GM23338 (cell line): Measurements from ENCODE around the gene NANS. TPM values are rescaled to one million over a fixed set of nuclear protein-coding genes. Genes with fewer than 3 reads are reported as not detected.

Experiments used
- ATAC-seq: fragments of 200-7000 bp; cut with Tn5 transposase; 3 replicates; pipeline ENCODE4 v1.9.1; 2020
- DNase-seq: peaks from one replicate; pipeline ENCODE4 v3.0.0-alpha.2; 2015; ENCODE audit warnings: low spot score
- H2AFZ ChIP-seq: fragments of 200-600 bp; sonication (generic); 2 replicates; pipeline ENCODE4 v1.8.0; 2016; ENCODE audit warnings: antibody characterized with exemption, mild to moderate bottlenecking, moderate library complexity
- H3F3A ChIP-seq: fragments of 200-600 bp; sonication (generic); replicated peaks from 2 replicates; pipeline ENCODE4 v1.8.0; 2017; ENCODE audit warnings: antibody characterized with exemption, mixed run types, low read depth
- H3K27ac ChIP-seq: fragments of 200-600 bp; sonication (generic); 2 replicates; pipeline ENCODE4 v1.6.1; 2016; ENCODE audit warnings: low read depth
- H3K27me3 ChIP-seq: fragments of 200-600 bp; sonication (generic); 2 replicates; pipeline ENCODE4 v1.8.0; 2016; ENCODE audit warnings: mild to moderate bottlenecking, mixed run types, moderate library complexity; ENCODE audit not compliant: insufficient read depth
- H3K36me3 ChIP-seq: fragments of 200-600 bp; sonication (generic); 2 replicates; pipeline ENCODE4 v1.8.0; 2016; ENCODE audit warnings: mild to moderate bottlenecking; ENCODE audit not compliant: insufficient read depth
- H3K4me1 ChIP-seq: fragments of 200-600 bp; sonication (generic); 2 replicates; pipeline ENCODE4 v1.8.0; 2016; ENCODE audit warnings: mild to moderate bottlenecking, moderate library complexity; ENCODE audit not compliant: insufficient read depth
- H3K4me2 ChIP-seq: fragments of 200-600 bp; sonication (generic); 2 replicates; pipeline ENCODE4 v1.7.1; 2017; ENCODE audit warnings: mixed run types
- H3K4me3 ChIP-seq: fragments of 200-600 bp; sonication (generic); 2 replicates; pipeline ENCODE4 v1.6.1; 2016; ENCODE audit warnings: mixed run types
- H3K79me2 ChIP-seq: fragments of 200-600 bp; sonication (generic); replicated peaks from 2 replicates; pipeline ENCODE4 v1.8.0; 2017; ENCODE audit warnings: mild to moderate bottlenecking; ENCODE audit not compliant: insufficient read depth
- H3K9me2 ChIP-seq: fragments of 200-600 bp; sonication (generic); 2 replicates; pipeline ENCODE4 v1.8.0; 2017; ENCODE audit not compliant: insufficient read depth
- H4K20me1 ChIP-seq: fragments of 200-600 bp; sonication (generic); replicated peaks from 2 replicates; pipeline ENCODE4 v1.8.0; 2017; ENCODE audit warnings: mild to moderate bottlenecking; ENCODE audit not compliant: insufficient read depth
- H3K27ac Mint-ChIP-seq: 2 replicates; pipeline ENCODE4 v1.8.0; 2020; ENCODE audit warnings: inconsistent platforms, mild to moderate bottlenecking, moderate library complexity, mixed read lengths
- H3K27me3 Mint-ChIP-seq: 3 replicates; pipeline ENCODE4 v1.8.0; 2022; ENCODE audit warnings: low read depth, mild to moderate bottlenecking, moderate library complexity, mixed read lengths, inconsistent platforms; ENCODE audit not compliant: insufficient read depth, poor library complexity
- H3K36me3 Mint-ChIP-seq: 3 replicates; pipeline ENCODE4 v1.8.0; 2021; ENCODE audit warnings: low read depth, mild to moderate bottlenecking, inconsistent platforms, moderate library complexity, mixed read lengths
- H3K4me1 Mint-ChIP-seq: 3 replicates; pipeline ENCODE4 v1.8.0; 2020; ENCODE audit warnings: mild to moderate bottlenecking, inconsistent platforms, mixed read lengths
- H3K4me3 Mint-ChIP-seq: 3 replicates; pipeline ENCODE4 v1.8.0; 2021; ENCODE audit warnings: moderate library complexity, mild to moderate bottlenecking, inconsistent platforms, mixed read lengths
- H3K9me3 Mint-ChIP-seq: 3 replicates; pipeline ENCODE4 v1.8.0; 2020; ENCODE audit warnings: moderate library complexity, mild to moderate bottlenecking, inconsistent platforms, mixed read lengths
- CREB1 ChIP-seq: fragments of 250-450 bp; sonication (Bioruptor Pico); IDR thresholded peaks from 2 replicates; pipeline ENCODE4 v1.5.0; 2020; ENCODE audit warnings: low read depth, mild to moderate bottlenecking, moderate library complexity
- EZH2 ChIP-seq: fragments of 200-600 bp; sonication (generic); IDR thresholded peaks from one replicate; pipeline ENCODE4 v1.8.0; 2017; ENCODE audit warnings: antibody characterized with exemption, mild to moderate bottlenecking, low read depth; ENCODE audit not compliant: unreplicated experiment
- EZH2phosphoT487 ChIP-seq: fragments of 200-600 bp; sonication (generic); IDR thresholded peaks from one replicate; pipeline ENCODE4 v1.8.1; 2018; ENCODE audit warnings: antibody characterized with exemption; ENCODE audit not compliant: unreplicated experiment
- JUNB ChIP-seq: IDR thresholded peaks from one replicate; pipeline ENCODE4 v1.6.1; 2016; ENCODE audit warnings: antibody characterized with exemption; ENCODE audit not compliant: unreplicated experiment
- POLR2AphosphoS5 ChIP-seq: IDR thresholded peaks from 2 replicates; pipeline ENCODE4 v1.6.1; 2016; ENCODE audit warnings: antibody characterized with exemption, low read depth
- STAT1 ChIP-seq: IDR thresholded peaks from one replicate; pipeline ENCODE4 v1.6.1; 2016; ENCODE audit warnings: antibody characterized with exemption; ENCODE audit not compliant: unreplicated experiment
- ZNF114 ChIP-seq: fragments of 250-450 bp; sonication (Bioruptor Pico); IDR thresholded peaks from 2 replicates; pipeline ENCODE4 v1.5.0; 2020; ENCODE audit warnings: mild to moderate bottlenecking, moderate library complexity
- ZNF331 ChIP-seq: fragments of 250-450 bp; sonication (Bioruptor Pico); IDR thresholded peaks from 2 replicates; pipeline ENCODE4 v1.5.0; 2020; ENCODE audit warnings: low read depth, mild to moderate bottlenecking, moderate library complexity
- polyA plus RNA-seq: library from polyadenylated mRNA; unstranded; fragments of >200 nt; fragmentation: Nextera tagmentation; extraction: Ambion mirVana; gene quantifications from 2 replicates; pipeline ENCODE4 v1.2.1, GENCODE V29; 2016
- total RNA-seq: library from RNA; depleted of rRNA; stranded (reverse); fragments of >200 nt; shearing (Covaris generic); gene quantifications from 2 replicates; pipeline ENCODE4 v1.2.3, GENCODE V29; 2014
- TF ChIP-seq, protein P1 (sequence below): IDR thresholded peaks from 2 replicates; pipeline ENCODE4 v1.6.1; 2016; ENCODE audit warnings: antibody characterized with exemption
- TF ChIP-seq, protein P2 (sequence below), 2 experiments: fragments of 200-600 bp in 1 of 2; sonication (generic) in 1 of 2; conservative IDR thresholded peaks; 2 replicates each; pipeline versions ENCODE4 v1.5.1 to v1.6.1; 2016 to 2017; ENCODE audit warnings: antibody characterized with exemption in 2 of 2, low read depth in 2 of 2, mild to moderate bottlenecking in 2 of 2, moderate library complexity in 1 of 2
- TF ChIP-seq, protein P3 (sequence below): fragments of 250-450 bp; sonication (Bioruptor Pico); IDR thresholded peaks from 2 replicates; pipeline ENCODE4 v1.5.0; 2020; ENCODE audit warnings: mild to moderate bottlenecking, moderate library complexity
- TF ChIP-seq, protein P4 (sequence below): IDR thresholded peaks from one replicate; pipeline ENCODE4 v1.6.1; 2018; ENCODE audit warnings: antibody characterized with exemption; ENCODE audit not compliant: unreplicated experiment

Gene NANS
- total and polyA plus RNA-seq, 2 experiments from 2014 or later = 67.3 to 77.4 TPM

DNA sequence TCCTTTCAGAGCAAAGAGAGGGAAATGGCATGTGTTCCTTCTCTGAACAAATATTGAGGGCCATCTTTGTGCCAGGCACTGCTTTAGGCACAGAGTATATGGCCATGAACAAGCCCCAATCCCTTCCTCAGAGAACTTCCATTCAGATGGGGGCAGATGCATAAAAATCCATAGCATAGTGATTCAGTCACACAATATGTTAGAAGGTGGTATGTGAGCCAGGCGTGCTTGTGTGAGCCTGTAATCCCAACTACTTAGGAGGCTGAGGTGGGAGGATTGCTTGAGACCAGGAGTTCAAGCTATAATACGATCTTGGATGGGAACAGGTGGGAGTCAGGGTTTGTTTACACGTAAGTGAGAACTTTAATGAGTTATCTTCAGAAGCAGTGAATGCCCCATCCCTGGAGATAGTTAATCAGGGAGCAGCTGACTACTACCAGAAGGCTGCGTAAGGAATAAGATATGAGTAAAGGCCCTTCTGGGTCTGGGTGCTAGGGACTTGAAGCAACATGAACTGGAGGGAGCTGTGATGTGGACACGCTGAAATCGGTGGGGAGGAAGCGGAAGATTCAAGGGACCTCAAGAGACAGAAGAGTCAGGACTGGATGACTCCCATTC, 27.1 kb downstream of the NANS start:
- H3K4me3 ChIP-seq = no peak overlapping the region
- no peaks in the 10 kb centered on the region for H3K9me2 ChIP-seq
- no peak overlapping the region for H3K4me2 ChIP-seq
- H3F3A ChIP-seq = 0 out of 2 replicates have a peak, but pooled peaks cover 9% of the 10 kb centered on the region
- peaks cover 14% of the 10 kb centered on the region for H3K36me3 ChIP-seq
- H3K4me1 ChIP-seq = peaks cover 18% of the 10 kb centered on the region
- TF ChIP-seq EZH2phosphoT487 (no peak), POLR2AphosphoS5 (no peak), ZNF331 (CRISPR knock-in tag) (no peak), ZNF114 (CRISPR knock-in tag) (no peak), CREB1 (CRISPR knock-in tag) (no peak), JUNB (no peak), EZH2 (no peak), STAT1 (no peak)
- TF ChIP-seq, protein P1, sequence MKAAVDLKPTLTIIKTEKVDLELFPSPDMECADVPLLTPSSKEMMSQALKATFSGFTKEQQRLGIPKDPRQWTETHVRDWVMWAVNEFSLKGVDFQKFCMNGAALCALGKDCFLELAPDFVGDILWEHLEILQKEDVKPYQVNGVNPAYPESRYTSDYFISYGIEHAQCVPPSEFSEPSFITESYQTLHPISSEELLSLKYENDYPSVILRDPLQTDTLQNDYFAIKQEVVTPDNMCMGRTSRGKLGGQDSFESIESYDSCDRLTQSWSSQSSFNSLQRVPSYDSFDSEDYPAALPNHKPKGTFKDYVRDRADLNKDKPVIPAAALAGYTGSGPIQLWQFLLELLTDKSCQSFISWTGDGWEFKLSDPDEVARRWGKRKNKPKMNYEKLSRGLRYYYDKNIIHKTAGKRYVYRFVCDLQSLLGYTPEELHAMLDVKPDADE = no peak
- TF ChIP-seq, protein P2, sequence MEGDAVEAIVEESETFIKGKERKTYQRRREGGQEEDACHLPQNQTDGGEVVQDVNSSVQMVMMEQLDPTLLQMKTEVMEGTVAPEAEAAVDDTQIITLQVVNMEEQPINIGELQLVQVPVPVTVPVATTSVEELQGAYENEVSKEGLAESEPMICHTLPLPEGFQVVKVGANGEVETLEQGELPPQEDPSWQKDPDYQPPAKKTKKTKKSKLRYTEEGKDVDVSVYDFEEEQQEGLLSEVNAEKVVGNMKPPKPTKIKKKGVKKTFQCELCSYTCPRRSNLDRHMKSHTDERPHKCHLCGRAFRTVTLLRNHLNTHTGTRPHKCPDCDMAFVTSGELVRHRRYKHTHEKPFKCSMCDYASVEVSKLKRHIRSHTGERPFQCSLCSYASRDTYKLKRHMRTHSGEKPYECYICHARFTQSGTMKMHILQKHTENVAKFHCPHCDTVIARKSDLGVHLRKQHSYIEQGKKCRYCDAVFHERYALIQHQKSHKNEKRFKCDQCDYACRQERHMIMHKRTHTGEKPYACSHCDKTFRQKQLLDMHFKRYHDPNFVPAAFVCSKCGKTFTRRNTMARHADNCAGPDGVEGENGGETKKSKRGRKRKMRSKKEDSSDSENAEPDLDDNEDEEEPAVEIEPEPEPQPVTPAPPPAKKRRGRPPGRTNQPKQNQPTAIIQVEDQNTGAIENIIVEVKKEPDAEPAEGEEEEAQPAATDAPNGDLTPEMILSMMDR (conservative IDR thresholded peaks at IDR 0.05; ENCODE audit: low read depth in 2 of 2) = no peak
- TF ChIP-seq, protein P3, sequence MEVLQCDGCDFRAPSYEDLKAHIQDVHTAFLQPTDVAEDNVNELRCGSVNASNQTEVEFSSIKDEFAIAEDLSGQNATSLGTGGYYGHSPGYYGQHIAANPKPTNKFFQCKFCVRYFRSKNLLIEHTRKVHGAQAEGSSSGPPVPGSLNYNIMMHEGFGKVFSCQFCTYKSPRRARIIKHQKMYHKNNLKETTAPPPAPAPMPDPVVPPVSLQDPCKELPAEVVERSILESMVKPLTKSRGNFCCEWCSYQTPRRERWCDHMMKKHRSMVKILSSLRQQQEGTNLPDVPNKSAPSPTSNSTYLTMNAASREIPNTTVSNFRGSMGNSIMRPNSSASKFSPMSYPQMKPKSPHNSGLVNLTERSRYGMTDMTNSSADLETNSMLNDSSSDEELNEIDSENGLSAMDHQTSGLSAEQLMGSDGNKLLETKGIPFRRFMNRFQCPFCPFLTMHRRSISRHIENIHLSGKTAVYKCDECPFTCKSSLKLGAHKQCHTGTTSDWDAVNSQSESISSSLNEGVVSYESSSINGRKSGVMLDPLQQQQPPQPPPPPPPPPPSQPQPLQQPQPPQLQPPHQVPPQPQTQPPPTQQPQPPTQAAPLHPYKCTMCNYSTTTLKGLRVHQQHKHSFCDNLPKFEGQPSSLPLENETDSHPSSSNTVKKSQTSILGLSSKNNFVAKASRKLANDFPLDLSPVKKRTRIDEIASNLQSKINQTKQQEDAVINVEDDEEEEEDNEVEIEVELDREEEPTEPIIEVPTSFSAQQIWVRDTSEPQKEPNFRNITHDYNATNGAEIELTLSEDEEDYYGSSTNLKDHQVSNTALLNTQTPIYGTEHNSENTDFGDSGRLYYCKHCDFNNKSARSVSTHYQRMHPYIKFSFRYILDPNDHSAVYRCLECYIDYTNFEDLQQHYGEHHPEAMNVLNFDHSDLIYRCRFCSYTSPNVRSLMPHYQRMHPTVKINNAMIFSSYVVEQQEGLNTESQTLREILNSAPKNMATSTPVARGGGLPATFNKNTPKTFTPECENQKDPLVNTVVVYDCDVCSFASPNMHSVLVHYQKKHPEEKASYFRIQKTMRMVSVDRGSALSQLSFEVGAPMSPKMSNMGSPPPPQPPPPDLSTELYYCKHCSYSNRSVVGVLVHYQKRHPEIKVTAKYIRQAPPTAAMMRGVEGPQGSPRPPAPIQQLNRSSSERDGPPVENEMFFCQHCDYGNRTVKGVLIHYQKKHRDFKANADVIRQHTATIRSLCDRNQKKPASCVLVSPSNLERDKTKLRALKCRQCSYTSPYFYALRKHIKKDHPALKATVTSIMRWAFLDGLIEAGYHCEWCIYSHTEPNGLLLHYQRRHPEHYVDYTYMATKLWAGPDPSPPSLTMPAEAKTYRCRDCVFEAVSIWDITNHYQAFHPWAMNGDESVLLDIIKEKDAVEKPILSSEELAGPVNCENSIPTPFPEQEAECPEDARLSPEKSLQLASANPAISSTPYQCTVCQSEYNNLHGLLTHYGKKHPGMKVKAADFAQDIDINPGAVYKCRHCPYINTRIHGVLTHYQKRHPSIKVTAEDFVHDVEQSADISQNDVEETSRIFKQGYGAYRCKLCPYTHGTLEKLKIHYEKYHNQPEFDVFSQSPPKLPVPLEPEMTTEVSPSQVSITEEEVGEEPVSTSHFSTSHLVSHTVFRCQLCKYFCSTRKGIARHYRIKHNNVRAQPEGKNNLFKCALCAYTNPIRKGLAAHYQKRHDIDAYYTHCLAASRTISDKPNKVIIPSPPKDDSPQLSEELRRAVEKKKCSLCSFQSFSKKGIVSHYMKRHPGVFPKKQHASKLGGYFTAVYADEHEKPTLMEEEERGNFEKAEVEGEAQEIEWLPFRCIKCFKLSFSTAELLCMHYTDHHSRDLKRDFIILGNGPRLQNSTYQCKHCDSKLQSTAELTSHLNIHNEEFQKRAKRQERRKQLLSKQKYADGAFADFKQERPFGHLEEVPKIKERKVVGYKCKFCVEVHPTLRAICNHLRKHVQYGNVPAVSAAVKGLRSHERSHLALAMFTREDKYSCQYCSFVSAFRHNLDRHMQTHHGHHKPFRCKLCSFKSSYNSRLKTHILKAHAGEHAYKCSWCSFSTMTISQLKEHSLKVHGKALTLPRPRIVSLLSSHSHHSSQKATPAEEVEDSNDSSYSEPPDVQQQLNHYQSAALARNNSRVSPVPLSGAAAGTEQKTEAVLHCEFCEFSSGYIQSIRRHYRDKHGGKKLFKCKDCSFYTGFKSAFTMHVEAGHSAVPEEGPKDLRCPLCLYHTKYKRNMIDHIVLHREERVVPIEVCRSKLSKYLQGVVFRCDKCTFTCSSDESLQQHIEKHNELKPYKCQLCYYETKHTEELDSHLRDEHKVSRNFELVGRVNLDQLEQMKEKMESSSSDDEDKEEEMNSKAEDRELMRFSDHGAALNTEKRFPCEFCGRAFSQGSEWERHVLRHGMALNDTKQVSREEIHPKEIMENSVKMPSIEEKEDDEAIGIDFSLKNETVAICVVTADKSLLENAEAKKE (CRISPR knock-in tag) = no peak
- TF ChIP-seq, protein P4, sequence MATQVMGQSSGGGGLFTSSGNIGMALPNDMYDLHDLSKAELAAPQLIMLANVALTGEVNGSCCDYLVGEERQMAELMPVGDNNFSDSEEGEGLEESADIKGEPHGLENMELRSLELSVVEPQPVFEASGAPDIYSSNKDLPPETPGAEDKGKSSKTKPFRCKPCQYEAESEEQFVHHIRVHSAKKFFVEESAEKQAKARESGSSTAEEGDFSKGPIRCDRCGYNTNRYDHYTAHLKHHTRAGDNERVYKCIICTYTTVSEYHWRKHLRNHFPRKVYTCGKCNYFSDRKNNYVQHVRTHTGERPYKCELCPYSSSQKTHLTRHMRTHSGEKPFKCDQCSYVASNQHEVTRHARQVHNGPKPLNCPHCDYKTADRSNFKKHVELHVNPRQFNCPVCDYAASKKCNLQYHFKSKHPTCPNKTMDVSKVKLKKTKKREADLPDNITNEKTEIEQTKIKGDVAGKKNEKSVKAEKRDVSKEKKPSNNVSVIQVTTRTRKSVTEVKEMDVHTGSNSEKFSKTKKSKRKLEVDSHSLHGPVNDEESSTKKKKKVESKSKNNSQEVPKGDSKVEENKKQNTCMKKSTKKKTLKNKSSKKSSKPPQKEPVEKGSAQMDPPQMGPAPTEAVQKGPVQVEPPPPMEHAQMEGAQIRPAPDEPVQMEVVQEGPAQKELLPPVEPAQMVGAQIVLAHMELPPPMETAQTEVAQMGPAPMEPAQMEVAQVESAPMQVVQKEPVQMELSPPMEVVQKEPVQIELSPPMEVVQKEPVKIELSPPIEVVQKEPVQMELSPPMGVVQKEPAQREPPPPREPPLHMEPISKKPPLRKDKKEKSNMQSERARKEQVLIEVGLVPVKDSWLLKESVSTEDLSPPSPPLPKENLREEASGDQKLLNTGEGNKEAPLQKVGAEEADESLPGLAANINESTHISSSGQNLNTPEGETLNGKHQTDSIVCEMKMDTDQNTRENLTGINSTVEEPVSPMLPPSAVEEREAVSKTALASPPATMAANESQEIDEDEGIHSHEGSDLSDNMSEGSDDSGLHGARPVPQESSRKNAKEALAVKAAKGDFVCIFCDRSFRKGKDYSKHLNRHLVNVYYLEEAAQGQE = no peak
- no peaks in the 10 kb centered on the region; the same call in none of the 2 replicates for H4K20me1 ChIP-seq
- H3K36me3 Mint-ChIP-seq = peaks cover 35% of the 10 kb centered on the region
- H3K79me2 ChIP-seq = no peaks in the 10 kb centered on the region
- no peak overlapping the region for H3K4me3 Mint-ChIP-seq
- ATAC-seq (no peak), DNase-seq (no peak)
- H3K4me1 Mint-ChIP-seq = peaks cover 18% of the 10 kb centered on the region
- peaks cover 4% of the 10 kb centered on the region; the same call in 2 of the 3 replicates for H3K9me3 Mint-ChIP-seq
- H2AFZ ChIP-seq = no peak overlapping the region
- no peak overlapping the region for H3K27ac Mint-ChIP-seq
- peaks cover 14% of the 10 kb centered on the region; the same call in 1 of the 2 replicates for H3K27me3 ChIP-seq
- peaks cover 8% of the 10 kb centered on the region for H3K27me3 Mint-ChIP-seq
- no peak overlapping the region for H3K27ac ChIP-seq
